Right lobe of liver (tissue), 4 donors: ENCODE results near the gene TBCK.

Experiments used
- CTCF ChIP-seq, 4 donors: fragments of 200-600 bp in 3 of 4; fragments of 450-650 bp in 1 of 4; IDR thresholded peaks; one replicate each; pipeline versions ENCODE4 v1.5.1 to v1.8.0; 2016 to 2022; ENCODE audit warnings: antibody characterized with exemption in 4 of 4, mild to moderate bottlenecking in 2 of 4
- POLR2A ChIP-seq: fragments of 450-650 bp; IDR thresholded peaks from one replicate; pipeline ENCODE4 v1.6.1; 2017; ENCODE audit warnings: antibody characterized with exemption, mild to moderate bottlenecking
- donor health status: DM: no; HTN: no; CAD: no.
- donor health status: DM: no; HTN: no; CAD: no.
- donor health status: DM: no; HTN: yes; CAD: no.

- TF ChIP-seq CTCF (IDR thresholded peaks at IDR 0.05), result no peak
- no peak for TF ChIP-seq POLR2A
These were observed 54.0 kb downstream of the TBCK start for GRCh38 chr4:106261980-106262379.
